GM23248 (cell line): ENCODE measurements around the gene PAQR7.

Experiments
- EZH2 ChIP-seq: fragments of 200-600 bp; sonication (generic); IDR thresholded peaks from 2 replicates; pipeline ENCODE4 v1.6.1; 2018; ENCODE audit warnings: antibody characterized with exemption, mild to moderate bottlenecking; ENCODE audit not compliant: insufficient read depth, poor library complexity, severe bottlenecking
- EZH2phosphoT487 ChIP-seq: fragments of 200-600 bp; sonication (generic); IDR thresholded peaks from 2 replicates; pipeline ENCODE4 v1.6.1; 2018; ENCODE audit warnings: antibody characterized with exemption, moderate library complexity, mild to moderate bottlenecking, low read depth; ENCODE audit not compliant: insufficient read depth

DNA sequence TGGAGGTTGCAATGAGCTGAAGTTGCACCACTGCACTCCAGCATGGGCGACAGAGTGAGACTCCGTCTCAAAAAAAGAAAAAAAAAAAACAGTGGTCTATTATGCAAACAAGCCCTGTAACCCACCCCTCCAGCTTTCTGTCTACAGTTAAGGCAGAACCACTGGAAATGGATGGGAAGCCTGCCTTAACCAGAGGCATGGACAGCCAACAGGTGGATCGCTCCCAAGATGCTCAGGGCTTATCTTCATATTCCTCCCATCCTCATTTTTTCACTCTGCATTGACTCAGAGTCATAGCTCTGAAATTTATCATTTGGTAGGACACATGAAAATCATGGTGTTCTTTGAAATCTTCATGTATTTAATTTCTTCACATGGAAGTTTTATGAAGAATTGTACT is 47.0 kb downstream of the PAQR7 start:
- TF ChIP-seq EZH2 (no peak), EZH2phosphoT487 (no peak)
